ENCODE data around the gene RIOX2. TPM values are rescaled to one million over a fixed set of nuclear protein-coding genes. Genes with fewer than 3 reads are reported as not detected.

Gene RIOX2
- polyA plus RNA-seq, 3 donors = 15.3 to 18.7 (median 18.3) TPM

- peak overlapping the region; percentile 88 to 93 for H3K4me3 Mint-ChIP-seq
- H3K9me3 Mint-ChIP-seq = peaks cover 0 to 2% (median 0%) of the 10 kb centered on the region in 7 donors
- H3K27me3 Mint-ChIP-seq (ENCODE audit: low read depth in 3 of 3) = peaks cover 0 to 3% (median 0%) of the 10 kb centered on the region in 3 donors
- H3K36me3 Mint-ChIP-seq = peaks cover 10 to 11% of the 10 kb centered on the region in 2 donors
- intact Hi-C loops (cut with micrococcal nuclease) = no loop called here
- H3K4me1 Mint-ChIP-seq = peaks cover 47% of the 10 kb centered on the region
- Histone ChIP-seq H3K27me3 (ENCODE audit: control insufficient read depth in 2 of 2, insufficient read depth in 2 of 2, low read length in 2 of 2) (no peaks in the 10 kb centered on the region), H3K27ac (ENCODE audit: low read depth in 1 of 2, low read length in 2 of 2) (peak overlapping the region in 1 of 2 donors; percentile 60), H3K9me3 (replicated peaks in 1 of 2; ENCODE audit: control insufficient read depth in 1 of 2, insufficient read depth in 1 of 2, low read length in 2 of 2) (no peaks in the 10 kb centered on the region), H3K4me1 (ENCODE audit: control insufficient read depth in 1 of 2, insufficient read depth in 2 of 2, low read length in 2 of 2) (peaks cover 33 to 34% of the 10 kb centered on the region in 2 donors), H3K9ac (ENCODE audit: insufficient read depth, low read length, poor library complexity, severe bottlenecking) (no peak overlapping the region), H3K4me3 (replicated peaks in 1 of 3; ENCODE audit: low read depth in 2 of 3, low read length in 3 of 3) (peak overlapping the region; percentile 56 to 75 (median 74)), H4K20me1 (ENCODE audit: insufficient read depth, low read length) (peaks cover 22% of the 10 kb centered on the region), H3K36me3 (replicated peaks in 1 of 2; ENCODE audit: control insufficient read depth in 1 of 2, insufficient read depth in 2 of 2, low read length in 2 of 2) (peaks cover 12 to 16% of the 10 kb centered on the region in 2 donors), H2AFZ (ENCODE audit: insufficient read depth, low read depth, low read length, poor library complexity, severe bottlenecking) (peak overlapping the region; percentile 74), H3K79me2 (ENCODE audit: insufficient read depth, low read length) (peaks cover 25% of the 10 kb centered on the region), H3K4me2 (replicated peaks; ENCODE audit: extremely low read depth, low read length, poor library complexity, severe bottlenecking) (peak overlapping the region; percentile 78)
- 78% methylated on average over 6 of the region's 9 CpGs for WGBS (ENCODE audit: insufficient coverage)
- no peak for TF ChIP-seq CTCF (IDR thresholded peaks at IDR 0.05)
- peak overlapping the region; percentile 82 to 95 (median 90) for H3K27ac Mint-ChIP-seq
- peak in 1 of 3 donors; percentile 11 for DNase-seq
These were observed 1.1 kb downstream of the RIOX2 start for GRCh38 chr3:97970956-97971620.

- Histone ChIP-seq H3K9me3 (replicated peaks in 1 of 2; ENCODE audit: control insufficient read depth in 1 of 2, insufficient read depth in 1 of 2, low read length in 2 of 2) (no peaks in the 10 kb centered on the region), H3K27ac (ENCODE audit: low read depth in 1 of 2, low read length in 2 of 2) (no peak overlapping the region), H3K9ac (ENCODE audit: insufficient read depth, low read length, poor library complexity, severe bottlenecking) (no peak overlapping the region), H3K4me3 (replicated peaks in 1 of 3; ENCODE audit: low read depth in 2 of 3, low read length in 3 of 3) (no peak overlapping the region), H4K20me1 (ENCODE audit: insufficient read depth, low read length) (peaks cover 23% of the 10 kb centered on the region), H3K27me3 (ENCODE audit: control insufficient read depth in 2 of 2, insufficient read depth in 2 of 2, low read length in 2 of 2) (no peaks in the 10 kb centered on the region), H3K4me1 (ENCODE audit: control insufficient read depth in 1 of 2, insufficient read depth in 2 of 2, low read length in 2 of 2) (peaks cover 33 to 34% of the 10 kb centered on the region in 2 donors), H2AFZ (ENCODE audit: insufficient read depth, low read depth, low read length, poor library complexity, severe bottlenecking) (no peak overlapping the region), H3K4me2 (replicated peaks; ENCODE audit: extremely low read depth, low read length, poor library complexity, severe bottlenecking) (no peak overlapping the region), H3K79me2 (ENCODE audit: insufficient read depth, low read length) (peaks cover 25% of the 10 kb centered on the region), H3K36me3 (replicated peaks in 1 of 2; ENCODE audit: control insufficient read depth in 1 of 2, insufficient read depth in 2 of 2, low read length in 2 of 2) (peaks cover 19 to 24% of the 10 kb centered on the region in 2 donors)
- H3K4me1 Mint-ChIP-seq = peaks cover 47% of the 10 kb centered on the region
- no peak overlapping the region for H3K27ac Mint-ChIP-seq
- peaks cover 0 to 2% (median 0%) of the 10 kb centered on the region in 3 donors for H3K27me3 Mint-ChIP-seq (ENCODE audit: low read depth in 3 of 3)
- peaks cover 0 to 2% (median 0%) of the 10 kb centered on the region in 7 donors for H3K9me3 Mint-ChIP-seq
- intact Hi-C loops (cut with micrococcal nuclease) = no loop called here
- WGBS (ENCODE audit: insufficient coverage) = no CpG with 5 or more reads among the region's 1 CpG
- H3K36me3 Mint-ChIP-seq = peaks cover 14 to 16% of the 10 kb centered on the region in 2 donors
- no peak for DNase-seq
- no peak overlapping the region for H3K4me3 Mint-ChIP-seq
- TF ChIP-seq CTCF (IDR thresholded peaks at IDR 0.05) = no peak
These were observed 2.1 kb downstream of the RIOX2 start for GRCh38 chr3:97970156-97970555.

All from CD14-positive monocyte (primary cell).